Gastrocnemius medialis (tissue), 4 donors: ENCODE data around the gene KRTAP5-3.

Experiments
- CTCF ChIP-seq, 5 experiments: fragments of 450-650 bp in 3 of 5; fragments of 200-600 bp in 2 of 5; sonication (generic) in 2 of 5; IDR thresholded peaks in 4 of 5; conservative IDR thresholded peaks in 1 of 5; 1 replicate in 4 of 5; 2 replicates in 1 of 5; pipeline ENCODE4 v1.5.1; 2016 to 2019; ENCODE audit warnings: antibody characterized with exemption in 5 of 5, mild to moderate bottlenecking in 3 of 5, moderate library complexity in 3 of 5
- POLR2A ChIP-seq, 2 donors: fragments of 450-650 bp; IDR thresholded peaks; one replicate each; pipeline ENCODE4 v1.6.1; 2017; ENCODE audit warnings: antibody characterized with exemption in 2 of 2, mild to moderate bottlenecking in 2 of 2, moderate library complexity in 2 of 2

GRCh38 chr11:1631066-1631568 lies 22.9 kb upstream of the KRTAP5-3 start:
- TF ChIP-seq CTCF (IDR thresholded peaks at IDR 0.05 in 4 of 5, conservative IDR thresholded peaks at IDR 0.05 in 1 of 5) (no peak), POLR2A (IDR thresholded peaks at IDR 0.05) (no peak)
